MM.1S (cell line): ENCODE measurements around the gene CEP350.

ENCODE experiments used
- EZH2phosphoT487 ChIP-seq: fragments of 300-600 bp; sonication (generic); IDR thresholded peaks from 2 replicates; pipeline ENCODE4 v1.6.1; 2018; ENCODE audit warnings: antibody characterized with exemption, low read length
- TF ChIP-seq, protein P1 (sequence below): fragments of 300-600 bp; sonication (generic); IDR thresholded peaks from 2 replicates; pipeline ENCODE4 v1.5.1; 2016; ENCODE audit warnings: antibody characterized with exemption, low read length, mixed read lengths

GRCh38 chr1:180040034-180040433 lies 85.4 kb downstream of the CEP350 start:
- TF ChIP-seq EZH2phosphoT487: no peak
- TF ChIP-seq, protein P1, sequence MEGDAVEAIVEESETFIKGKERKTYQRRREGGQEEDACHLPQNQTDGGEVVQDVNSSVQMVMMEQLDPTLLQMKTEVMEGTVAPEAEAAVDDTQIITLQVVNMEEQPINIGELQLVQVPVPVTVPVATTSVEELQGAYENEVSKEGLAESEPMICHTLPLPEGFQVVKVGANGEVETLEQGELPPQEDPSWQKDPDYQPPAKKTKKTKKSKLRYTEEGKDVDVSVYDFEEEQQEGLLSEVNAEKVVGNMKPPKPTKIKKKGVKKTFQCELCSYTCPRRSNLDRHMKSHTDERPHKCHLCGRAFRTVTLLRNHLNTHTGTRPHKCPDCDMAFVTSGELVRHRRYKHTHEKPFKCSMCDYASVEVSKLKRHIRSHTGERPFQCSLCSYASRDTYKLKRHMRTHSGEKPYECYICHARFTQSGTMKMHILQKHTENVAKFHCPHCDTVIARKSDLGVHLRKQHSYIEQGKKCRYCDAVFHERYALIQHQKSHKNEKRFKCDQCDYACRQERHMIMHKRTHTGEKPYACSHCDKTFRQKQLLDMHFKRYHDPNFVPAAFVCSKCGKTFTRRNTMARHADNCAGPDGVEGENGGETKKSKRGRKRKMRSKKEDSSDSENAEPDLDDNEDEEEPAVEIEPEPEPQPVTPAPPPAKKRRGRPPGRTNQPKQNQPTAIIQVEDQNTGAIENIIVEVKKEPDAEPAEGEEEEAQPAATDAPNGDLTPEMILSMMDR: no peak
